SK-N-SH treated with all-trans-retinoic acid at 6 μM for 48 hours (cell line): ENCODE measurements around the gene KCNN4.
A peak's percentile ranks its signal among the peaks of the same experiment; 100 is the strongest.
"Not testable (repeated sequence)": the region's sequence is repeated elsewhere in the genome, so short reads cannot be mapped to it uniquely, and the experiment has no call there.

Experiments used
- ATAC-seq: fragments of 200-7000 bp; cut with Tn5 transposase; 3 replicates; pipeline ENCODE4 v1.9.1; 2020; ENCODE audit warnings: mild to moderate bottlenecking, moderate library complexity
- ARNTL ChIP-seq: fragments of 450-650 bp; formaldehyde crosslinking; IDR thresholded peaks from 2 replicates; pipeline ENCODE4 v1.5.0; 2020; ENCODE audit warnings: low read depth, mild to moderate bottlenecking, moderate library complexity, borderline replicate concordance
- BACH2 ChIP-seq: fragments of 250-450 bp; sonication (Bioruptor Pico); IDR thresholded peaks from 2 replicates; pipeline ENCODE4 v1.9.0; 2021; ENCODE audit warnings: mild to moderate bottlenecking, borderline replicate concordance
- CSDC2 ChIP-seq: fragments of 250-450 bp; sonication (Bioruptor Pico); IDR thresholded peaks from 2 replicates; pipeline ENCODE4 v1.5.0; 2020; ENCODE audit warnings: mild to moderate bottlenecking, moderate library complexity
- ESRRG ChIP-seq: fragments of 250-450 bp; sonication (Bioruptor Pico); IDR thresholded peaks from 2 replicates; pipeline ENCODE4 v1.6.1; 2021; ENCODE audit warnings: mild to moderate bottlenecking
- ISL1 ChIP-seq: fragments of 250-450 bp; sonication (Bioruptor Pico); IDR thresholded peaks from 2 replicates; pipeline ENCODE4 v2.1.2; 2022; ENCODE audit warnings: mild to moderate bottlenecking, moderate library complexity
- OSR1 ChIP-seq: fragments of 250-450 bp; sonication (Bioruptor Pico); IDR thresholded peaks from 2 replicates; pipeline ENCODE4 v1.8.0; 2022; ENCODE audit warnings: moderate library complexity, mild to moderate bottlenecking, inconsistent platforms
- PPARA ChIP-seq: fragments of 250-450 bp; sonication (Bioruptor Pico); IDR thresholded peaks from 2 replicates; pipeline ENCODE4 v1.5.0; 2020; ENCODE audit warnings: mild to moderate bottlenecking, borderline replicate concordance
- RARB ChIP-seq: fragments of 250-450 bp; sonication (Bioruptor Pico); IDR thresholded peaks from 2 replicates; pipeline ENCODE4 v1.8.0; 2021; ENCODE audit warnings: mild to moderate bottlenecking, moderate library complexity
- SNAI2 ChIP-seq: fragments of 250-450 bp; sonication (Bioruptor Pico); IDR thresholded peaks from 2 replicates; pipeline ENCODE4 v1.5.0; 2020; ENCODE audit warnings: mild to moderate bottlenecking, moderate library complexity
- TCF4 ChIP-seq: fragments of 250-450 bp; sonication (Bioruptor Pico); IDR thresholded peaks from 2 replicates; pipeline ENCODE4 v1.8.0; 2021; ENCODE audit warnings: mild to moderate bottlenecking, moderate library complexity, borderline replicate concordance
- TOX ChIP-seq: fragments of 250-450 bp; sonication (Bioruptor Pico); IDR thresholded peaks from 2 replicates; pipeline ENCODE4 v1.8.0; 2021; ENCODE audit warnings: mild to moderate bottlenecking, moderate library complexity, borderline replicate concordance
- ZC3H10 ChIP-seq: fragments of 250-450 bp; sonication (Bioruptor Pico); IDR thresholded peaks from 2 replicates; pipeline ENCODE4 v1.5.1; 2021; ENCODE audit warnings: mild to moderate bottlenecking, moderate library complexity
- ZFP3 ChIP-seq: fragments of 250-450 bp; sonication (Bioruptor Pico); IDR thresholded peaks from 2 replicates; pipeline ENCODE4 v1.5.0; 2020; ENCODE audit warnings: mild to moderate bottlenecking, moderate library complexity
- ZFP30 ChIP-seq: fragments of 450-650 bp; formaldehyde crosslinking; IDR thresholded peaks from 2 replicates; pipeline ENCODE4 v1.5.0; 2022; ENCODE audit warnings: mild to moderate bottlenecking, moderate library complexity
- ZNF565 ChIP-seq: fragments of 450-650 bp; formaldehyde crosslinking; conservative IDR thresholded peaks from 2 replicates; pipeline ENCODE4 v1.5.0; 2020; ENCODE audit warnings: low read depth, mild to moderate bottlenecking, moderate library complexity
- ZNF70 ChIP-seq: fragments of 450-650 bp; formaldehyde crosslinking; IDR thresholded peaks from 2 replicates; pipeline ENCODE4 v1.5.0; 2020; ENCODE audit warnings: mild to moderate bottlenecking, moderate library complexity
- ZNF8 ChIP-seq: fragments of 450-650 bp; formaldehyde crosslinking; IDR thresholded peaks from 2 replicates; pipeline ENCODE4 v1.5.0; 2020; ENCODE audit warnings: mild to moderate bottlenecking, moderate library complexity
- TF ChIP-seq, protein P1 (sequence below): fragments of 250-450 bp; sonication (Bioruptor Pico); IDR thresholded peaks from 2 replicates; pipeline ENCODE4 v1.8.0; 2020; ENCODE audit warnings: mild to moderate bottlenecking, moderate library complexity, borderline replicate concordance
- TF ChIP-seq, protein P2 (sequence below): fragments of 250-450 bp; sonication (Bioruptor Pico); IDR thresholded peaks from 2 replicates; pipeline ENCODE4 v1.8.0; 2021; ENCODE audit warnings: low read depth, mild to moderate bottlenecking, moderate library complexity, borderline replicate concordance
- TF ChIP-seq, protein P3 (sequence below): fragments of 250-450 bp; sonication (Bioruptor Pico); IDR thresholded peaks from 2 replicates; pipeline ENCODE4 v1.5.1; 2020; ENCODE audit warnings: low read depth, mild to moderate bottlenecking, moderate library complexity
- TF ChIP-seq, protein P4 (sequence below): fragments of 250-450 bp; sonication (Bioruptor Pico); IDR thresholded peaks from 2 replicates; pipeline ENCODE4 v1.5.0; 2020; ENCODE audit warnings: mild to moderate bottlenecking, moderate library complexity

KCNN4 gene

DNA sequence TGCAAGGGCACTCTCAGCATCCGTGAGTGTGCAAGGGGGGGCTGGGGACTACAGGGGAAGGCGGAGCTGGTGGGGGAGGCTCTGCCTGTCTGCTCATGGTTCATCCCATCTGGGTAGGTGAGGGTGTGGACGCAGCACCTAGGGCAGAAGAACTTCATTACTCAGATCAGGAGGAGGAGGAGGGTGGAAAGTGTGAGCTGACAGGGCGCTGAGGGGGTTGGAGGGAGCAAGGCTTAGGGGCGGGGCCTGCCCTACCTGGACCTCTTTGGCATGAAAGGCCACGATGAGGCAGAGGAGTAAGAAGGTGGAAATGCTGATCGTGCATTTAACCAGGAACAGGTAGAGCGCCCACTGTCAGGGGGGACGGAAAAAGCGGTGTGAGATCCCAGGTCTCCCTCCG lies 4.5 kb downstream of the KCNN4 start (continued):
- TF ChIP-seq, protein P1, sequence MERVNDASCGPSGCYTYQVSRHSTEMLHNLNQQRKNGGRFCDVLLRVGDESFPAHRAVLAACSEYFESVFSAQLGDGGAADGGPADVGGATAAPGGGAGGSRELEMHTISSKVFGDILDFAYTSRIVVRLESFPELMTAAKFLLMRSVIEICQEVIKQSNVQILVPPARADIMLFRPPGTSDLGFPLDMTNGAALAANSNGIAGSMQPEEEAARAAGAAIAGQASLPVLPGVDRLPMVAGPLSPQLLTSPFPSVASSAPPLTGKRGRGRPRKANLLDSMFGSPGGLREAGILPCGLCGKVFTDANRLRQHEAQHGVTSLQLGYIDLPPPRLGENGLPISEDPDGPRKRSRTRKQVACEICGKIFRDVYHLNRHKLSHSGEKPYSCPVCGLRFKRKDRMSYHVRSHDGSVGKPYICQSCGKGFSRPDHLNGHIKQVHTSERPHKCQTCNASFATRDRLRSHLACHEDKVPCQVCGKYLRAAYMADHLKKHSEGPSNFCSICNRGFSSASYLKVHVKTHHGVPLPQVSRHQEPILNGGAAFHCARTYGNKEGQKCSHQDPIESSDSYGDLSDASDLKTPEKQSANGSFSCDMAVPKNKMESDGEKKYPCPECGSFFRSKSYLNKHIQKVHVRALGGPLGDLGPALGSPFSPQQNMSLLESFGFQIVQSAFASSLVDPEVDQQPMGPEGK = no peak
- TF ChIP-seq ZNF8 (CRISPR knock-in tag) (no peak), ZFP3 (CRISPR knock-in tag) (no peak), SNAI2 (CRISPR knock-in tag) (no peak), ZNF70 (CRISPR knock-in tag) (no peak), ARNTL (CRISPR knock-in tag) (no peak)

DNA sequence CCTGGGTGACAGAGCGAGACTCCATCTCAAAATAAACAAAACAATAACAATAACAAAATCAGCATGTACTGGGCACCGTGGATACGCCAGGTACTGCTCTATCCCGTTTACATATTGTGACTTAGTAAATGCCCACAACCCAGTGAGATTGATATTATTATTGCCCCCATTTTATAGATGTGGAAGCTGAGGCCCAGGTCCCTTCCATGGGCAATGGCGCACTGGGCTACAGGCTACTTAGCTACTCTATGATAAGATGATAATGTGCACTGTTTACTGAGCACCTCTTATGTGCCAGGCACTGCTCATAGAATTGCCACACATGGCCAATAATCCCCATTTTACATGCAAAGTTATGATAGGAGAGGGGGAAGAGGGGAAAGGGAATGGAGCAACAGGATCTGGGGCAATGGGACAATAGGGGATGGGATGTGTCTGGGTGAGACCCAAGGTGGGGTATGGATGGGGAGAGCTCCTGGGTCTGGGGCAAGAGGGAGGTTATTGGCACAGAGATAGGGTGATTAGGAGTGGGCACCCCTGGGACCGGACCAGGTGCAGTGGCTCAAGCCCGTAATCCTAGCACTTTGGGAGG lies 5.4 kb downstream of the KCNN4 start:
- no peak for ATAC-seq
- TF ChIP-seq TCF4 (CRISPR knock-in tag) (no peak), ZNF565 (CRISPR knock-in tag) (no peak), ZFP30 (CRISPR knock-in tag) (no peak), ZNF8 (CRISPR knock-in tag) (no peak), PPARA (CRISPR knock-in tag) (no peak), ISL1 (CRISPR knock-in tag) (no peak), RARB (no peak), OSR1 (CRISPR knock-in tag) (no peak), ZC3H10 (CRISPR knock-in tag) (no peak), SNAI2 (CRISPR knock-in tag) (no peak), ZNF70 (CRISPR knock-in tag) (no peak), ARNTL (CRISPR knock-in tag) (no peak), BACH2 (no peak)
- TF ChIP-seq, protein P2, sequence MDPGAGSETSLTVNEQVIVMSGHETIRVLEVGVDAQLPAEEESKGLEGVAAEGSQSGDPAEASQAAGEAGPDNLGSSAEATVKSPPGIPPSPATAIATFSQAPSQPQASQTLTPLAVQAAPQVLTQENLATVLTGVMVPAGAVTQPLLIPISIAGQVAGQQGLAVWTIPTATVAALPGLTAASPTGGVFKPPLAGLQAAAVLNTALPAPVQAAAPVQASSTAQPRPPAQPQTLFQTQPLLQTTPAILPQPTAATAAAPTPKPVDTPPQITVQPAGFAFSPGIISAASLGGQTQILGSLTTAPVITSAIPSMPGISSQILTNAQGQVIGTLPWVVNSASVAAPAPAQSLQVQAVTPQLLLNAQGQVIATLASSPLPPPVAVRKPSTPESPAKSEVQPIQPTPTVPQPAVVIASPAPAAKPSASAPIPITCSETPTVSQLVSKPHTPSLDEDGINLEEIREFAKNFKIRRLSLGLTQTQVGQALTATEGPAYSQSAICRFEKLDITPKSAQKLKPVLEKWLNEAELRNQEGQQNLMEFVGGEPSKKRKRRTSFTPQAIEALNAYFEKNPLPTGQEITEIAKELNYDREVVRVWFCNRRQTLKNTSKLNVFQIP (CRISPR knock-in tag) = no peak
- TF ChIP-seq, protein P1 = no peak
- TF ChIP-seq, protein P3, sequence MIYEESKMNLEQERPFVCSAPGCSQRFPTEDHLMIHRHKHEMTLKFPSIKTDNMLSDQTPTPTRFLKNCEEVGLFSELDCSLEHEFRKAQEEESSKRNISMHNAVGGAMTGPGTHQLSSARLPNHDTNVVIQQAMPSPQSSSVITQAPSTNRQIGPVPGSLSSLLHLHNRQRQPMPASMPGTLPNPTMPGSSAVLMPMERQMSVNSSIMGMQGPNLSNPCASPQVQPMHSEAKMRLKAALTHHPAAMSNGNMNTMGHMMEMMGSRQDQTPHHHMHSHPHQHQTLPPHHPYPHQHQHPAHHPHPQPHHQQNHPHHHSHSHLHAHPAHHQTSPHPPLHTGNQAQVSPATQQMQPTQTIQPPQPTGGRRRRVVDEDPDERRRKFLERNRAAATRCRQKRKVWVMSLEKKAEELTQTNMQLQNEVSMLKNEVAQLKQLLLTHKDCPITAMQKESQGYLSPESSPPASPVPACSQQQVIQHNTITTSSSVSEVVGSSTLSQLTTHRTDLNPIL (CRISPR knock-in tag) = no peak
- TF ChIP-seq, all 23 proteins: peak for 0

DNA sequence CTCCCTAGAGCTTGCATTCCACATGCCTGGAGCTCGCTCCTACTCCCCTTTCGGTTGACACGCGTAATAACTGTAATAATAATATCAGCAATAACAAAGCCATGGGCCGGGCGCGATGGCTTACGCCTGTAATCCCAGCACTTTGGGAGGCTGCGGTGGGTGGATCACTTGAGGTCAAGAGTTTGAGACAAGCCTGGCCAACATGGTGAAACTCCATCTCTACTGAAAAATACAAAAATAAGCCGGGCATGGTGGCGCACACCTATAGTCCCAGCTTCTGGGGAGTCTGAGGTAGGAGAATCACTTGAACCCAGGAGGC lies 5.9 kb downstream of the KCNN4 start:
- not testable (repeated sequence) for ATAC-seq

DNA sequence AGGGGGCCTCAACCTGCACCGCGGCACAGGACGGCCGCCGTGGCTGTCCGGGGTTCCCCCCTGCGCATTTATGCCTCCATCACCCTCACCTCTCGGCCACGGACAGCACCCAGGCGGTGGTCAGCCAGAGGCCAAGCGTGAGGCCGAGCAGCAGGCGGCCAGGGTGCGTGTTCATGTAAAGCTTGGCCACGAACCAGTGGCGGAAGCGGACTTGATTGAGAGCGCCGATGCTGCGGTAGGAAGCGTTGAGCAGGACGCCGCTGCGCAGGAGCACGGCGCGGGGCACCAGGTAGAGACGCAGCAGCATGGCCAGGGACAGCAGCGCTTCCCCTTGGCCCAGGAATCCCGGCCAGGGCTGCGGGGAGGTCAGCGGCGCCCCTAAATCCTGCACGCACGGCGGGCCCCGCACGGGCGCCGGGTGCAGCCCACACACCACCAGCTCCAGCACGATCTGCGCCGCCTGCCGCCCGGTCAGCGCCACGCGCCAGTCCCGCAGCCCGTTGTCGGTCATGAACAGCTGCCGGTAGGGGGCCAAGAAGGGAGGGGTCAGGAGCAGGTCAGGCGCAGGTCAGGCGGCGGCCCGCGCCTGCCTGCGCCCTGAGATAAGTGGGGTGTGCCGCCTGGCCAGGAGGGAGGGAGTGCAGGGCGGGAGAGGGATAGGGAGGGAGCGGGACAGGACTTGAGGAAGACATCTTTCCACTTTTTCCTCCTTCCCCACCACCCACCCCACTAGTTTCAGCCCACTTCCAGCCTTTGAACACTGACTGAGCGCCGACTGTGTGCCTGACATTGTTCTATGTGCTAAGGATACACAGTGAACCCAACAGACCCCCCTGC lies 6.5 kb downstream of the KCNN4 start:
- TF ChIP-seq ESRRG (CRISPR knock-in tag) (no peak), ZFP30 (CRISPR knock-in tag) (no peak)
- peak; percentile 37; the same call in 1 of the 3 replicates for ATAC-seq

DNA sequence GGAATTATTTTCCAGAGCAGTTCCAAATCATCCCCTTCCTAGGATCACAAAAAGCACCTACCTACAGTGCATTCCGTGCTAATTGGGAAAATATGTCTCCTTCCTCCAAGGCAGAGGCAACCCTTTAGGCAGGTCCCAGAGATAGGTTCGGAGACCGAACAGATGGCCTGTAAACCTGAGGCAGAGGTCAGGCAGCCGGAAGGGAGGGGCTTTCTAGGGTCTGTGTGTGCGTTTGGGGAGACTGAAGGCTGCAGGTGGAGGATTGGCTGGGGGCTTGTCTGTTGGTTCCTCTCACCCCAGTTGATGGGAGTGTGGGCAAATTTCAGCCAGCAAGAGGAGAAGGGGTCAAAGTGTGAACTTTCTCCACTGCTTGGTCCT lies 7.1 kb downstream of the KCNN4 start:
- TF ChIP-seq ZNF8 (CRISPR knock-in tag) (no peak), ISL1 (CRISPR knock-in tag) (no peak), TOX (CRISPR knock-in tag) (no peak), ZNF565 (CRISPR knock-in tag) (no peak), OSR1 (CRISPR knock-in tag) (no peak), ZC3H10 (CRISPR knock-in tag) (no peak), ZNF70 (CRISPR knock-in tag) (no peak), ESRRG (CRISPR knock-in tag) (no peak), ARNTL (CRISPR knock-in tag) (no peak), CSDC2 (no peak), ZFP3 (CRISPR knock-in tag) (no peak)
- TF ChIP-seq, protein P3 (CRISPR knock-in tag) = no peak
- TF ChIP-seq, protein P4, sequence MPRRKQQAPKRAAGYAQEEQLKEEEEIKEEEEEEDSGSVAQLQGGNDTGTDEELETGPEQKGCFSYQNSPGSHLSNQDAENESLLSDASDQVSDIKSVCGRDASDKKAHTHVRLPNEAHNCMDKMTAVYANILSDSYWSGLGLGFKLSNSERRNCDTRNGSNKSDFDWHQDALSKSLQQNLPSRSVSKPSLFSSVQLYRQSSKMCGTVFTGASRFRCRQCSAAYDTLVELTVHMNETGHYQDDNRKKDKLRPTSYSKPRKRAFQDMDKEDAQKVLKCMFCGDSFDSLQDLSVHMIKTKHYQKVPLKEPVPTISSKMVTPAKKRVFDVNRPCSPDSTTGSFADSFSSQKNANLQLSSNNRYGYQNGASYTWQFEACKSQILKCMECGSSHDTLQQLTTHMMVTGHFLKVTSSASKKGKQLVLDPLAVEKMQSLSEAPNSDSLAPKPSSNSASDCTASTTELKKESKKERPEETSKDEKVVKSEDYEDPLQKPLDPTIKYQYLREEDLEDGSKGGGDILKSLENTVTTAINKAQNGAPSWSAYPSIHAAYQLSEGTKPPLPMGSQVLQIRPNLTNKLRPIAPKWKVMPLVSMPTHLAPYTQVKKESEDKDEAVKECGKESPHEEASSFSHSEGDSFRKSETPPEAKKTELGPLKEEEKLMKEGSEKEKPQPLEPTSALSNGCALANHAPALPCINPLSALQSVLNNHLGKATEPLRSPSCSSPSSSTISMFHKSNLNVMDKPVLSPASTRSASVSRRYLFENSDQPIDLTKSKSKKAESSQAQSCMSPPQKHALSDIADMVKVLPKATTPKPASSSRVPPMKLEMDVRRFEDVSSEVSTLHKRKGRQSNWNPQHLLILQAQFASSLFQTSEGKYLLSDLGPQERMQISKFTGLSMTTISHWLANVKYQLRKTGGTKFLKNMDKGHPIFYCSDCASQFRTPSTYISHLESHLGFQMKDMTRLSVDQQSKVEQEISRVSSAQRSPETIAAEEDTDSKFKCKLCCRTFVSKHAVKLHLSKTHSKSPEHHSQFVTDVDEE (CRISPR knock-in tag) = no peak
- ATAC-seq = no peak
